HG02571 (cell line): ENCODE measurements around the gene PIK3CD.
A peak's percentile ranks its signal among the peaks of the same experiment; 100 is the strongest.
"Not testable (repeated sequence)": the region's sequence is repeated elsewhere in the genome, so short reads cannot be mapped to it uniquely, and the experiment has no call there.

Experiments used
- ATAC-seq: cut with Tn5 transposase; IDR thresholded peaks from one replicate; pipeline ENCODE4 v1.9.1; 2021; ENCODE audit warnings: mild to moderate bottlenecking, moderate library complexity; ENCODE audit not compliant: unreplicated experiment

Gene PIK3CD

DNA sequence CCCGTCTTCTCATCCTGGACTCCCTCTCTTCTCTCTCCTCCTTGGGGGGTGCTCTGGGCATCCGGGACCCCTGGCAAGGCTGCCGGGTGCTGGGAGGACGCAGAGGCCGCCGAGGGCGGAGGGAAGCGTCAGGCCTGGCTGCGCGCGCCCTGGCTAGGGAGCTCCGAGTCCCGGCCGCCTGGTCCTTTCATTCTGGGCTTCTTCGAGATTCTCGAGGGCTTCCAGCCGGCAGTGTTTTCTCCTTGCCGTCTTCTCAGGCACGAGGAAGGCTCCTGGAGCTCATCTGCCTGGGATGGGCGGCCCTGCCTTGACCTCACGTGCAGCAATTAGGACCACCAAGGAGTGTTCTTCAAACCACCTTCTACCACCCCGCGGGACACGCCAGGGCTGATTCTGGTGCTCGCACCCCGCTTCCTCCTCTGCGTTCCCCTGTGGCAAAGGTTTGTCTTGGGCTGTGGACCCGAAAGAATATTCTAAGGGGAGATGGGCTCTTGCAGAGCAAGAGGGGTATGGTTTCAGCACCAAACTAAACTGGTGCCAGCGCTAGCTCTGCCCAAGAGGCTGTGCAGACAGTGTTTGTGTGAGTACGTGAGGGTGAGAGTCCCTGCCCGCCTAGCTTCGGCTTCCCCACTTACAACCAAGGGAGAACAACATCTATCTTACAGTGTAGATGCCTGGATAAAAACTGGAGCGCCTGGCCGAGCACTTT lies 36.5 kb downstream of the PIK3CD start:
- ATAC-seq, result no peak

DNA sequence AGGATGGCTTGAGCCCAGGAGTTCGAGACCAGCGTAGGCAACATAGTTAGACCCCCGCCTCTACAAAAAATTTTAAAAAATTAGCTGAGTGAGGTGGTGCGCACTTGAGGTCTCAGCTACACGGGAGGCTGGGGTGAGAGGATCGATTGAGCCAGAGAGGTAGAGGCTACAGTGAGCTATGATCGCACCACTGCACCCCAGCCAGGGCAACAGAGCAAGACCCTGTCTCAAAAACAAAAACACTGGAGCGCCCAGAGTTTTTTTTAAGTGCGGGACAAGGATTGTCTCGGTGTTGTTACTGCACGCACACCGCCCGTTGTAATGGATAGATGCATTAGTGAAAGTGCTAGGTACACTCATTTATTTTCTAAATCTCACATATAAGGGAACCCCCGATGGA lies 37.1 kb downstream of the PIK3CD start:
- ATAC-seq, result no peak

DNA sequence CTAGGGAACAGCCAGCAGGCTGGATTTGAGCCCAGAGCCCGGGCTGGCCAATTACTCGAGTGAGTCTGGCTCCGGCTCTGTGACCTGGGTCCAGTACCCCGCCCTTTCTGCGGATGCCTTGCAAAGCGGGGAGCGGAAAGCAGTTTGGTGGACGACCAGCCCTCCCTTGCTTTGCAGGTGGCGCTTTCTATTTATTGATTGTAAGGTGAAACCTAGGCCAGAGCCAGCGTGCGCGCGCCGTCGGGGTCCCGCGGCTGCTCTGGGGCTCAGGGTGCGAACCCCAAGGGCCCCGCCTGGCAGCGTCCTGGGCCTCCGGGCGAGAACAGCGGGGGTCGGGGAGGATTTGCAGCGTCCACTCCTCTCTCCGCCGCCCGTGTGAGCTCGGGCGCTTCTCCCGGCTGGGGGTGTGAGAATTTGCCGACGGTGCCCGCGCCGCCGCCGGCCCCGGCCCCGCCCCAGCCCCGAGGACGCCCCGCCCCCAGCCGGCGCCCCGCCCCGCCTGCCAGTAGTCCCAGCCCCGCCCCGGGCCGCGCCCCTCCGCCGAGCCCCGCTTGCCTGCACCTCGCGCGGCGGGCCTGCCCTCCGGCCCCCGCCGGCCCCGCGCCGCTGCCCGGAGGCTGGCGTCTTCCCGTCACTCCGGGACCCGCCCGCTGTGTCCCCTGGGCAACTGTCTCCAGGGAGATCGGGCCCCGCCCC lies 37.6 kb downstream of the PIK3CD start:
- peak; percentile 56 for ATAC-seq

DNA sequence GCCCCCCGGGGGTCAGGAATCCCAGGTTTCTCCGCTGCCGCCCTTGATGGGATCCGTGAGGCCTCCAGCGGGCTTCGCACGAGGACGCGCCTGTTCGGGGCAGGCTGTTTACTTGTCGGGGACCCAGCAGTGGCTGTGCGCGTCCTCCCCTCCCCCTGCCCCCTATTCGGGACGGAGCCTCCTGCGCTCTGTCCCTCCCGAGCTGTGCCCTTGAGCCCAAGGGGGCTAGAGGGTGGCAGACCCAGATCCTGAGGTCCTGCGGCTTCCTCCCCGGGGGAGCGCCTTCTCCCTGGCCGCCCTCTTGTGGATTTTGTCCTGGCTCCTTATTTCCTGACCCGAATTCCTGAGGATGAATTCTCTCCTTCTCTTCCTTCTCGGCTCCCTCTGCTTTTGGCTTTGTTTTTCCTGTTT lies 38.4 kb downstream of the PIK3CD start:
- no peak for ATAC-seq

DNA sequence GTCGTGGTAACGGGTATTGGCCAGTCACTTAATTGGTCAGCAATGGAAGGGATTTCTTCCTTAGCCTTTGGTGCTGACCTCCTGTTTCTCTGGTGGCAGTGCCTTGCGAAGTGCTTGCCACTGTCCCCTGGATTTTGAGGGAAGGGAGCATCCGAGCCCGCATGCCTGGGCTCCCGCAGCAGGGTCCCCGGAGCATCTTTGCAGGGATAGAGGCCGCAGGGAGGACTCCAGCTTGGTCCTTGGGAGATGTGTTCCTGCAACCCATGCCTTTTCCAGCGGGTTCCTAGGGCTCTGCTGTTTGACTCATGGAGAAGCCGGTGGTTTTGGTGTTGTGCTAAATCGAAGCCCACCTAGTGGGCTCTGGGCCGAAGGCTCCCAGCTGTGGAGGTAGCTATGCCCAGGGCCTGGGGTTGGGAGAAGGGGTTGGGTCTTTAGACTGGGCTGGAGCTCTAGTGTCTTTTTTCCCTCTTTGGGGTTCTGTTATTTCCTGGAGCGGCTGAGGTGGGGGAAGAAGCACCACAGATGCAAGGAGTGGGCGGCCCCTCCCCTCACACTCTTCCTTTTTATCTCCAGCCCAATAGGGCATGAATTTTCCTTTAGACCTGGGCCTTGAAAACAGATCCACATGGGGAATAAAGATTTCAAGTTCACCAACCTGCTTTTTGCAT lies 39.0 kb downstream of the PIK3CD start:
- no peak for ATAC-seq

DNA sequence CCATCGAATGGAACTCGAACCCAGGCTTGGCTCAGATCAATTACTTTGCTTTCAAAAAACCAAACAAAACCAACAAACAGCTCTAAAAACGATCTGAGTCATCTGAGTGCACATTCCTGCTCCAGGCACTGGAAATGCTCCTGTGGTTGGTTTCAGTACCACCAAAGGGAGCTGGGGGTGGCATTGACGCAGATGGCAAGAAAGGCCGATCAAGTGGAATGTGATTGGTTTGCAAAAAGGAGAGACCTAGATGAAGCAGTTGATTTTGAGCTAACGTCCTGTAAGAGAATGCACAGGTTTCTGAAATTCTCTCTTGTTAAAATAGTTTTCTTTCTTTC lies 39.5 kb downstream of the PIK3CD start:
- no peak for ATAC-seq

DNA sequence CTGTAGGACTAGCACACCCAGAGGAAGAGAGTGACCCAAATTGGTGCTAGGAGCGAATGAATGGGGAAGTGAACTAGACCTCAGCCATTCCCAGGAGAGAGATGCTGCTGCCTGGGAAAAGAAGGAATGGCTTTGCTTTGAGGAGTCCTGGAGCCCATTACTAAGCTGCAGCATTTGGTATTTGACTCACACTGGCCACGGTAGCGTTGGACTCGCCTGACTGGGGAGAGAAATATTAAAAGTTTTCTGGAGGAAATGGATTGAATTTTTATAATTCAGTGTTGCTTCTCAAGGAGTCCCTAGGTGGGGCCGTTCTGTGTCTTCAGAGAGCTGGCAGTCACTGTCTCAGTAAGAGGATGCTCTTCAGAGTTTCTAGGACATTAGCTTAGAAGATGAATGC lies 40.2 kb downstream of the PIK3CD start:
- no peak for ATAC-seq

DNA sequence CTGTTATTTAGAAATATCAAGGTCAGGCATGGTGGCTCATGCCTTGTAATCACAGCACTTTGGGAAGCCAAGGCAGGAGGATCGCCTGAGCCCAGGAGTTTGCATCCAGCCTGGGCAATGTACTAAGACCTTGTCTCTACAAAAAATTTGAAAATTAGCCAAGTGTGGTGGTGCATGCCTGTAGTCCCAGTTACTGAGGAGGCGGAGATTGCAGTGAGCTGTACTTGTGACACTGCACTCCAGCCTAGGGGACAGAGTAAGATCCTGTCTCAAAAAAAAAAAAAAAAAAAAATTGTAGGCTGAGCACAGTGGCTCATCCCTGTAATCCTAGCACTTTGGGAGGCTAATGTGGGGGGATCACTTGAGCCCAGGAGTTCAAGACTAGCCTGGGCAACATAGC lies 45.3 kb downstream of the PIK3CD start:
- no peak for ATAC-seq

DNA sequence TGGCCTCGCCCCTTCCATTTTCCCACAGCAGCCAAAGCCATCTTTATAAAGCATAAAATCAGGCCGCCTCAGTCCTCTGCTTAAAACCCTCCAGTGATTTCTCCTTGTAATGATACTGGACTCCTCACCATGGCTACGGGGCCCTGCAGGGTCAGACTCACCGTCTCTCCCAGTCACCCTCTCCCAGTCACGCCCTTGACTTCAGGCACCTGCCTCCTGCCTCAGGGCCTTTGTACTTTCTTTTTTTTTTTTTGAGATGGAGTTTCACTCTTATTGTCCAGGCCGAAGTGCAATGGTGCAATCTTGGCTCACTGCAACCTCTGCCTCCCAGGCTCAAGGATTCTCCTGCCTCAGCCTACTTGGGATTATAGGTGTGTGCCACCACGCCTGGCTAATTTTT lies 47.8 kb downstream of the PIK3CD start:
- no peak for ATAC-seq

DNA sequence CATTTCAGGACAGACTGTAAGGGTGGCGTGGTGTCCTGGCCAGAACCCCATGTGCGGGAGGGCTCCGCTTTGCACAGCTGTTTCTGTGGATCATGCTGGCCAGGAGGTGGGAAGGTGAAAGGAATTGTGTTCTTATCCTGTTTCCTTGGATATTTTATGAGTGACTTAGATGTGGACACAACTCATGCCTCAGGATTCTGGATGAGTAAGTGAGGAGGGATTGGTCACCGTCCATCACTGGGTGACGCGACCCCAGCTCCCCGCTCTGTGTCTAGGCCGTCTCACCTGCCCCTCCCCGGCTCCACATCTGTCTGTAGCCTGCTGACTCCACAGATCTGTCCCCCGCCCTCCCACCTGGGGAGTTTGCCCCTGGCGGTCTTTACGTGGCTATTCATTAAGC lies 48.8 kb downstream of the PIK3CD start:
- no peak for ATAC-seq

DNA sequence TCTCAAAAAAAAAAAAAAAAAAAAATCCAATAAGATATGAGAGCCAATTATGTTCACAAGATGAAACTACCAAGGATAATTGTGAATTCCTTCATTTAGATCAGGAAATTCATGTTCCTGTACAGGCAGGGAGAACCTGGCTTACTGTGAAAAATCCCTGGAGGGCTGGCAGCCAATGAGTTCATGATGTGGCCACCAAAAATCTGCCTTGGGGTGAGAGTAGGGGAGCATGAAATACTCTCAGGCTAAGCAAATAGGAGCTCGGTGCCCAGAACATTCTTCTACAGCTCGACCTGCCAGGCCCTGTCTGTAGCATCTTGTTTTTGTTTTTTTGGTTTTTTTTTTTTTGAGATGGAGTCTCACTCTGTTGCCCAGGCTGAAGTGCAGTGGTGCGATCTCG lies 50.1 kb downstream of the PIK3CD start:
- ATAC-seq, result no peak

DNA sequence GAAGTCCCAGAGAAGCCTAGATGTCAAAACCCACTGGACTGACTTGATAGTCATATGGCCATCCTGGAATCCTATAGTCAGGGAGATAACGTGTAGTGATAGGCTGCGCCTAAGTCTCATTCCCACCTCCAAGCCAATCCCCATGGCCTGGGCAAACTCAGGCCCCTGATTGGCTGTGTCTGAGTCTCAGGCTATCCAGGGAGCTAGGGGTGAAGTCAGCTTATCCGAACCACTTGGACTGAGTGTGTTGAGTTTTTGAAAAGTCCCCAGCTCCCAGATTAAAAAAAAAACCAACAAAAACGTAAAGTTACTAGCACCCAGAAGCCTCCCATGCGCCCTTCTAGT lies 51.6 kb downstream of the PIK3CD start:
- ATAC-seq, result no peak

DNA sequence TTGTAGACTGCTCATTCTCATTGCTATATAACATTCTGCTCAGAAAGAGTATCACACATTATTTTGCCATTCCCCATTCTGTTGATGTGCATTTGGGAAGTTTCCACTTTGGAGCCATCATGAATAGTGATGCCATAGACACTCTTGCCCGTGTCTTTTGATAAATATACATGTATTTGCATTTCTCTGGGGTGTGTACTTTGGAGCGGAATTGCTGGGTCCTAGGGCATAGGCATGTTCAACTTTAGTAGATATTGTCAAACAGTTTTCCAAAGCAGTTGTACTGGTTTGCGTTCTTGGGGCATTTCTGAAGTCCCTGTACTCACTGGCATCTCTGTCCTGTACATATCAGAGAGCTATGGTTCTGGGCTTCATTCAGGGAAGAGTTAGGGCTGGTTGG lies 52.1 kb downstream of the PIK3CD start:
- no peak for ATAC-seq

DNA sequence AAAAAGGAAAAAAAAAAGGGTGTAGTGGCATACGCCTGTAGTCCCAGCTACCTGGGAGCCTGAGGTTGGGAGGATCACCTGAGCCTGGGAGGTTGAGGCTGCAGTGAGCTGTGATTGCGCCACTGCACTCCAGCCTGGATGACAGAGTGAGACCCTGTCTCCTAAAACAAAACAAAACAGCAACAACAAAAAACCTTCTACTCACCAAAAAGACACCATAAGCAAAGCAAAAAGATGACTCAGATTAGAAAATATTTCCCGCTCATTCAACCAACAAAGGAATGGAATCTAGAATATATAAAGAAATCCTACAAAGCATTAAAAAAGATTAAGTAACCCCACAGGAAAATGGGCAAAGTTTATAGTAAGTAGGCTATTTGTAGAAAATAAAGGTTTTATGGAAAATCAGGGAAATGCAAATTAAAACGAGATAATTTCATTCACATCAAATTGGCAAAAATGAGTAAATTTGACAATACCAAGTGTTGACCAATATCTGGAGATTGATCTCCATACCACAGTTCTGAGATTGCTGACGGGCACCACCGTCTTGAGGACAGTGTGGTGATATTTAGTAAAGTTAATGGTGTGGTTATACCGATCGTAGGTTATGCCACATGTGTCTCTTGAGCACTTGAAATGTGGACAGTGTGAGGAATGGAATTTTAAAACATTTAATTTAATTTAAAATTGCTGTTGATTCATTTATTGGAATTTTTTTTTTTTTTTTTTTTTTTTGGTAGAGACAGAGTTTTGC lies 54.0 kb downstream of the PIK3CD start:
- ATAC-seq, result no peak

DNA sequence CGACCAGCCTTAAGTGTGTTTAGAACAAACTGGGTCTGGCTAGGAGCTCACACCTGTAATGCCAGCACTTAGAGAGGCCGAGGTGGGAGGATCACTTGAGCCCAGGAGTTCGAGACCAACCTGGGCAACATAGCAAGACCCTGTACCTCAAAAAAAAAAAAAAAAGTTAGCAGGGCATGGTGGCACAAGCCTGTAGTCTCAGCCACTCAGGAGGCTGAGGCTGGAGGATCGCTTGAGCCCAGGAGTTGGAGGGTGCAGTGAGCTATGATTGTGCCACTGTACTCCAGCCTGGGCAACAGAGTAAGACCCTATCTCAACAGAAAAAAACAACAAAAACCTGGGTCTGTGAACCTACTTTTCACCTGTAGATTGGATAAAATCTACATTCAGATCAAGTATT lies 54.6 kb downstream of the PIK3CD start:
- ATAC-seq, result no peak

DNA sequence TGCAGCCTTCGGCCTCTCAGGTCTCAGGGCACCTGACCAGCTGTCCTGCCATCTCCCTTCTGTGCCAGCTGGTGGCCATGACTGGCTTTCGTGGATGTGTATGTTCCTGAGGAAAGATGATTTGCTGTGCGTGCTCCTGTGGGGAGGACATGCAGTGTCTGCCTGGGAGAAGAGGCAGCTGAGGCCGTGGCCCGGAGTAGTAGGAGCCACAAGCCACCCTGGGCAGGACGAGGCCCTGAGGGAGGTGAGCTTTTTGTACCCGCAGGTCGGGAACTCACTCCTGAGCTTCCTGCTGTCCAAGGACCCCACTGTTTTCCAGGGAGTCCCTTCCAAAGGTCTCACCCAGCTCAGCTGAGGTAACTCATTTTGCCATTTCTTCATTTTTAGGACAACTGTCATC lies 58.5 kb downstream of the PIK3CD start:
- no peak for ATAC-seq

DNA sequence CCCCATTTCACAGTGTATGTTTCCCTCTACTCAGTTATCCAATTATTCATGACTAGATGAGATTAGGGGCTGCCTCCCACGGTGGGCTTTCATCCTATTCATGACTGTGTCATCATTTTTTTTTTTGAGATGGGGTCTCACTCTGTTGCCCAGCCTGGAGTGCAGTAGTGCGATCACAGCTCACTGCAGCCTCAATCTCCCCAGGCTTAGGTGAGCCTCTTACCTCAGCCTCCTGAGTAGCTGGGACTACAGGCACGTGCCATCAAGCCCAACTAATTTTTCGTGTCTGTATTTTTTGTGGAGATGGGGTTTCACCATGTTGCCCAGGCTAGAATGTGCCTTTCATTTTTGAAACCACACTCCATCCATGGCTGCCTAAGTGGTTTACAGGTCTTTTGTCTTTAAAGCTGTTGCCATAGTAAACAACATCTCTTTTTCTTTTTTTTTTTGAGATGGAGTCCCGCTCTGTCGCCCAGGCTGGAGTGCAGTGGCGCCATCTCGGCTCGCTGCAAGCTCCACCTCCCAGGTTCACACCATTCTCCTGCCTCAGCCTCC lies 60.0 kb downstream of the PIK3CD start:
- no peak for ATAC-seq

DNA sequence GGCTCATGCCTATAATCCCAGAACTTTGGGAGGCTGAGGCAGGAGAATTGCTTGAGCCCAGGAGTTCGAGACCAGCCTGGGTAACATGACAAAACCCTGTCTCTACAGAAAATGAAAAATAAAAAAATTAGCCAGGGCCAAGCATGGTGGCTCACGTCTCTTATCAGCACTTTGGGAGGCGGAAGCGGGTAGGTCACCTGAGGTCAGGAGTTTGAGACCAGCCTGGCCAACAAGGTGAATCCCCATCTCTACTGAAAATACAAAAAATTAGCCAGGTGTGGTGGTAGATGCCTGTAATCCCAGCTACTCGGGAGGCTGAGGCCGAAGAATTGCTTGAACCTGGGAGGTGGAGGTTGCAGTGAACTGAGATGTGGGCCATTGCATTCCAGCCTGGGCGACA lies 61.2 kb downstream of the PIK3CD start:
- ATAC-seq, result not testable (repeated sequence)

DNA sequence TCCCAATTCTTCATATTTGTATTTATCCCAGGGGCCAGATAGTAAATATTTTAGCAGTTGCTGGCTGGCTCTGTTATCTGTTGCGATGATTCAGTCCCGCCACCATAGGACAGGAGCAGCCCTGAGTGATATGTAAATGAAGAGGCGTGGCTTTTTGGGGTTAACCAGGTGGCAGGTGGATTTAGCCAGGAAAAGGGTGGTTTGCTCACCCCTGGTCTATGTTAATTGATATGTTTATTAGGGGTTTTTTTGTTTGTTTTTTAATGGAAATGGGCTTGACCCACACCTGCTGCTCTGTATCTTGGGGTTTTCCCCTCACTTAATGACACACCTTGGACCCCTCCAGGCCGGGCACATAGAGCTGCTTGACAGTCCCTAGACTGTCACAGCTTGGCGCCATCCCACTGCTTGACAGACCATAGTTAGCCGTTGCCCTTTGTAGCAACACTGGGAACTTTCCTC lies 62.8 kb downstream of the PIK3CD start:
- ATAC-seq, result no peak

DNA sequence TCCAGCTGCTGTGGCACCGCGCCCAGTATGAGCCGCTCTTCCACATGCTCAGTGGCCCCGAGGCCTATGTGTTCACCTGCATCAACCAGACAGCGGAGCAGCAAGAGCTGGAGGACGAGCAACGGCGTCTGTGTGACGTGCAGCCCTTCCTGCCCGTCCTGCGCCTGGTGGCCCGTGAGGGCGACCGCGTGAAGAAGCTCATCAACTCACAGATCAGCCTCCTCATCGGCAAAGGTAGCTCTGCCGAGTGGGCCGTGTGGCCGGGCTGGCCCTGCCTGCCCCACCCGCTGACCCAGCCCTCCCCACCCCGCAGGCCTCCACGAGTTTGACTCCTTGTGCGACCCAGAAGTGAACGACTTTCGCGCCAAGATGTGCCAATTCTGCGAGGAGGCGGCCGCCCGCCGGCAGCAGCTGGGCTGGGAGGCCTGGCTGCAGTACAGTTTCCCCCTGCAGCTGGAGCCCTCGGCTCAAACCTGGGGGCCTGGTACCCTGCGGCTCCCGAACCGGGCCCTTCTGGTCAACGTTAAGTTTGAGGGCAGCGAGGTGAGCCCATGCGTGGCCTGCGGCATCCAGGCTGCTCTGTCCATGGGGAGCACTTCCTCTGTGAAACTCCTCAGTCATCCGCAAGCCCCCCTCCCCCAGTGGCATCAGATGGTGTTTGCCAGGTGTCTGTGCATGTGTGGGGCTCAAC lies 64.2 kb downstream of the PIK3CD start:
- no peak for ATAC-seq
